Caco-2 (cell line): ENCODE results near the gene NMS. TPM values are rescaled to one million over a fixed set of nuclear protein-coding genes. Genes with fewer than 3 reads are reported as not detected.

Experiments used
- BruUV-seq: library from RNA; stranded (reverse); fragments of 400-500 nt; replicated peaks from 2 replicates; lab custom pipeline; 2021; lab: Mats Ljungman, UMichigan
- CTCF ChIA-PET: fragments of 300-600 bp; sonication (Branson Sonifier 250); formaldehyde crosslinking; loops from one replicate; lab custom pipeline; 2022; ENCODE audit warnings: antibody characterized with exemption; lab: Charles Lee
- POLR2A ChIA-PET: fragments of 300-600 bp; sonication (Branson Sonifier 250); formaldehyde crosslinking; loops from one replicate; lab custom pipeline; 2022; ENCODE audit warnings: antibody characterized with exemption; lab: Charles Lee
- DNase-seq, 2 experiments: peaks; one replicate each; pipeline versions ENCODE4 v3.0.0 to v3.0.0-alpha.2; 2020 to 2022
- H3K27me3 ChIP-seq: replicated peaks from 2 replicates; pipeline ENCODE4 v1.6.0; 2011; ENCODE audit warnings: low read length; ENCODE audit not compliant: control insufficient read depth, insufficient read depth
- H3K36me3 ChIP-seq: 2 replicates; pipeline ENCODE4 v1.5.1; 2011; ENCODE audit warnings: low read length; ENCODE audit not compliant: control insufficient read depth, insufficient read depth
- H3K4me1 ChIP-seq: fragments of 250-450 bp; sonication (Bioruptor Pico); 2 replicates; pipeline ENCODE4 v1.5.1; 2020; ENCODE audit warnings: mild to moderate bottlenecking
- H3K4me3 ChIP-seq: 2 replicates; pipeline ENCODE4 v1.5.1; 2011; ENCODE audit warnings: low read depth, mild to moderate bottlenecking, control low read depth, low read length
- H3K9me3 ChIP-seq: fragments of 250-450 bp; sonication (Bioruptor Pico); 2 replicates; pipeline ENCODE4 v1.5.1; 2020; ENCODE audit warnings: mild to moderate bottlenecking, moderate library complexity
- H3K27ac Mint-ChIP-seq: one replicate; pipeline ENCODE4 v1.8.0; 2022; ENCODE audit warnings: mixed read lengths; ENCODE audit not compliant: unreplicated experiment
- H3K27me3 Mint-ChIP-seq: one replicate; pipeline ENCODE4 v1.8.0; 2022; ENCODE audit warnings: mixed read lengths; ENCODE audit not compliant: insufficient read depth, unreplicated experiment
- H3K36me3 Mint-ChIP-seq: one replicate; pipeline ENCODE4 v1.8.0; 2022; ENCODE audit warnings: mild to moderate bottlenecking, mixed read lengths; ENCODE audit not compliant: insufficient read depth, unreplicated experiment
- H3K4me1 Mint-ChIP-seq: one replicate; pipeline ENCODE4 v1.8.0; 2022; ENCODE audit warnings: low read depth, mixed read lengths; ENCODE audit not compliant: unreplicated experiment
- H3K4me3 Mint-ChIP-seq: one replicate; pipeline ENCODE4 v1.8.0; 2022; ENCODE audit warnings: mild to moderate bottlenecking, moderate library complexity, mixed read lengths; ENCODE audit not compliant: unreplicated experiment
- H3K9me3 Mint-ChIP-seq: one replicate; pipeline ENCODE4 v1.8.0; 2022; ENCODE audit warnings: mixed read lengths; ENCODE audit not compliant: unreplicated experiment
- intact Hi-C: fragments of 100-400 bp; cut with micrococcal nuclease; formaldehyde crosslinking; loops from one replicate; pipeline ENCODE4 v1.10.0; 2022; ENCODE audit not compliant: unreplicated experiment
- total RNA-seq: library from RNA; stranded (reverse); gene quantifications from 2 replicates; pipeline ENCODE4 v1.2.3, GENCODE V29; 2022
- TF ChIP-seq, protein P1 (sequence below), 2 experiments: fragments of 200-600 bp in 1 of 2; IDR thresholded peaks; 1 replicate in 1 of 2; 2 replicates in 1 of 2; pipeline versions ENCODE4 v1.5.1 to v1.8.0; 2011 to 2022; ENCODE audit warnings: antibody characterized with exemption in 1 of 2, control low read depth in 1 of 2, inconsistent platforms in 1 of 2, low read depth in 1 of 2, low read length in 1 of 2, mild to moderate bottlenecking in 1 of 2, moderate library complexity in 1 of 2; ENCODE audit not compliant: insufficient read depth in 1 of 2, severe bottlenecking in 1 of 2, unreplicated experiment in 1 of 2

NMS gene
- total RNA-seq, 1 experiment from 2014 or later, result not detected

DNA sequence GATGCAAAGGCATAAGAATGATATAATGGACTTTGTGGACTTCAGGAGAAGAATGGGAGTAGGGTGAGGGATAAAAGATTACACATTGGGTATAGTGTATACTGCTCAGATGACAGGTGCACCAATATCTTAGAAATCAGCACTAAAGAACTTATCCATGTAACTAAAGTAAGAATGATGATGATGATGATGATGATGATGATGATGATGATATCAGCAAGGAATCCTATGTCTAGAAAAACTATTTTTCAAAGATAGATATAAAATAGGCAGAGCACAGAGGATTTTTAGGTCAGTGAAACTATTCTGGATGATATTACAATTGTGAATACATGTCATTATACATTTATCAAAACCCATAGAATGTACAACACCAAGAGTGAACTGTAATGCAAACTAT lies 34.3 kb downstream of the NMS start:
- TF ChIP-seq, protein P1, sequence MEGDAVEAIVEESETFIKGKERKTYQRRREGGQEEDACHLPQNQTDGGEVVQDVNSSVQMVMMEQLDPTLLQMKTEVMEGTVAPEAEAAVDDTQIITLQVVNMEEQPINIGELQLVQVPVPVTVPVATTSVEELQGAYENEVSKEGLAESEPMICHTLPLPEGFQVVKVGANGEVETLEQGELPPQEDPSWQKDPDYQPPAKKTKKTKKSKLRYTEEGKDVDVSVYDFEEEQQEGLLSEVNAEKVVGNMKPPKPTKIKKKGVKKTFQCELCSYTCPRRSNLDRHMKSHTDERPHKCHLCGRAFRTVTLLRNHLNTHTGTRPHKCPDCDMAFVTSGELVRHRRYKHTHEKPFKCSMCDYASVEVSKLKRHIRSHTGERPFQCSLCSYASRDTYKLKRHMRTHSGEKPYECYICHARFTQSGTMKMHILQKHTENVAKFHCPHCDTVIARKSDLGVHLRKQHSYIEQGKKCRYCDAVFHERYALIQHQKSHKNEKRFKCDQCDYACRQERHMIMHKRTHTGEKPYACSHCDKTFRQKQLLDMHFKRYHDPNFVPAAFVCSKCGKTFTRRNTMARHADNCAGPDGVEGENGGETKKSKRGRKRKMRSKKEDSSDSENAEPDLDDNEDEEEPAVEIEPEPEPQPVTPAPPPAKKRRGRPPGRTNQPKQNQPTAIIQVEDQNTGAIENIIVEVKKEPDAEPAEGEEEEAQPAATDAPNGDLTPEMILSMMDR (IDR thresholded peaks at IDR 0.05; ENCODE audit: insufficient read depth in 1 of 2, low read depth in 1 of 2, low read length in 1 of 2, severe bottlenecking in 1 of 2, unreplicated experiment in 1 of 2), result no peak
- POLR2A ChIA-PET, result no interaction called here
- no peak overlapping the region for H3K4me3 ChIP-seq
- Mint-ChIP-seq H3K27ac (no peak overlapping the region), H3K36me3 (no peaks in the 10 kb centered on the region), H3K4me1 (no peaks in the 10 kb centered on the region), H3K4me3 (no peak overlapping the region), H3K27me3 (peaks cover 6% of the 10 kb centered on the region), H3K9me3 (peaks cover 28% of the 10 kb centered on the region)
- BruUV-seq, result no TSS peak
- intact Hi-C loops, result no loop called here
- DNase-seq, result no peak
- no peaks in the 10 kb centered on the region for H3K36me3 ChIP-seq
- peaks cover 15% of the 10 kb centered on the region for H3K9me3 ChIP-seq
- CTCF ChIA-PET, result no interaction called here
- no peaks in the 10 kb centered on the region for H3K4me1 ChIP-seq
- no peaks in the 10 kb centered on the region for H3K27me3 ChIP-seq

GRCh38 chr2:100509066-100509465 lies 38.8 kb downstream of the NMS start:
- no TSS peak for BruUV-seq
- TF ChIP-seq, protein P1 (IDR thresholded peaks at IDR 0.05; ENCODE audit: insufficient read depth in 1 of 2, low read depth in 1 of 2, low read length in 1 of 2, severe bottlenecking in 1 of 2, unreplicated experiment in 1 of 2), result no peak
- DNase-seq, result no peak
- Mint-ChIP-seq H3K36me3 (no peaks in the 10 kb centered on the region), H3K4me3 (no peak overlapping the region), H3K27me3 (peaks cover 3% of the 10 kb centered on the region), H3K4me1 (no peaks in the 10 kb centered on the region), H3K9me3 (no peaks in the 10 kb centered on the region), H3K27ac (no peak overlapping the region)
- intact Hi-C loops, result no loop called here
- Histone ChIP-seq H3K36me3 (no peaks in the 10 kb centered on the region), H3K27me3 (no peaks in the 10 kb centered on the region), H3K9me3 (peaks cover 8% of the 10 kb centered on the region), H3K4me3 (no peak overlapping the region), H3K4me1 (no peaks in the 10 kb centered on the region)
- POLR2A ChIA-PET, result no interaction called here
- CTCF ChIA-PET, result no interaction called here

GRCh38 chr2:100513650-100514049 lies 43.4 kb downstream of the NMS start:
- no peaks in the 10 kb centered on the region for H3K9me3 ChIP-seq
- intact Hi-C loops, result no loop called here
- Mint-ChIP-seq H3K9me3 (no peaks in the 10 kb centered on the region), H3K36me3 (no peaks in the 10 kb centered on the region), H3K27me3 (peaks cover 9% of the 10 kb centered on the region), H3K27ac (no peak overlapping the region), H3K4me1 (no peaks in the 10 kb centered on the region), H3K4me3 (no peak overlapping the region)
- ChIA-PET POLR2A (no interaction called here), CTCF (no interaction called here)
- no peak overlapping the region for H3K4me3 ChIP-seq
- no peaks in the 10 kb centered on the region for H3K36me3 ChIP-seq
- H3K4me1 ChIP-seq, result no peaks in the 10 kb centered on the region
- BruUV-seq, result no TSS peak
- DNase-seq, result no peak
- TF ChIP-seq, protein P1 (IDR thresholded peaks at IDR 0.05; ENCODE audit: insufficient read depth in 1 of 2, low read depth in 1 of 2, low read length in 1 of 2, severe bottlenecking in 1 of 2, unreplicated experiment in 1 of 2), result no peak
- no peaks in the 10 kb centered on the region for H3K27me3 ChIP-seq
